DMS53 treated with DMSO at 0.1 percent for 48 hours (cell line): ENCODE results near the gene RPS18.

Experiments
- DNase-seq: peaks from one replicate; lab custom pipeline; 2025; ENCODE audit not compliant: unreplicated experiment; lab: John Stamatoyannopoulos, UW

The RPS18 gene

GRCh38 chr6:33289784-33290315, 18.0 kb downstream of the RPS18 start:
- no peak for DNase-seq

DNA sequence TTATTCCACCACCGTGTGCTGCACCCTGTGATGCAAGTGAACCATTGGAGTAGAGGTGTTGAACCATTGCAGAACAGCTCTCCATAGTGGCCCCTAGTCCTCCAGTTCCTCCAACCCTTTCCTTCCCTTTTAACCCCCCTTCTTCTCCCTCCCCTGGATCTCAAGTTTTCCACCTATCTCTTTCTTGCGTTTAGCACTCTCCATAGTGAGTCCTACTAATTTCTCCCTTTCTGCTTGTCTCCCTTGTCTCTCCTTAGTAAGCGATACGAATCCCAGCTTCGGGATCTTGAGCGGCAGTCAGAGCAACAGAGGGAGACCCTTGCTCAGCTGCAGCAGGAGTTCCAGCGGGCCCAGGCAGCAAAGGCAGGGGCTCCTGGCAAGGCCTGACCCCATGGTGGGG, 18.6 kb downstream of the RPS18 start:
- no peak for DNase-seq

DNA sequence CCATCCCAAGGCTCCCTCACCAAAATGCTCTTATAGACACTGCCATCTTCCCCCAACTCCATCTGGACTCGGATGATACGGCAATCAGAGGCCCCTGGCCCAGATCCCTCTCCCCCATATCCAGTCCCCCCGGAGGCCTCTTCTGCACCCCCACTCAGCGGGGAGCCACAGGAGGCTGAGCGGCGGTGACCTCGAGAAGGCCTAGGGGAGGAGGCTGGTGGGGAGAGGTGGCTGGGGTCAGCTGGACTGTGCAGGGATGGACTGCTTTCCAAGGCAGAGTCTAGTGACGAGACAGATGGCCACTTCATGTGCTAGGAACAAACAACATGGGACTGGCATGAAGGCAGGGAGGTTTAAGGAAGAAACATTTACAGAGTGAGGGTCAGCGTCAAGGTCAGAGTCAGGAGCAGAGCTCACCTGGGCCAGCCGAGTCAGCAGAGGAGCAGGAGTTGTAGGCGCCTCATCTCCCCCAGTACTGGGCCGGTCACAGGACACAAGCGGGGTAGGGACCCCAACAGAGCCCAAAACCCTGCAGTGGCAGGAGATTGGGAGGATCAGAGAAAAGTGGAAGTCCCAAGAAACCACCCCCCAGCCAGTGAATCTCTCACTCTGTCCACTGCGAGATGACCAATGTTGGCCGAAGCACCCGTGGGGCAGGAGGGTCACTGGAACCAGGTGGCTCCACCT, 21.3 kb downstream of the RPS18 start:
- no peak for DNase-seq

- DNase-seq: no peak
Observed at GRCh38 chr6:33294086-33294823, 22.4 kb downstream of the RPS18 start.

GRCh38 chr6:33295621-33296369, 23.9 kb downstream of the RPS18 start:
- DNase-seq: no peak

DNA sequence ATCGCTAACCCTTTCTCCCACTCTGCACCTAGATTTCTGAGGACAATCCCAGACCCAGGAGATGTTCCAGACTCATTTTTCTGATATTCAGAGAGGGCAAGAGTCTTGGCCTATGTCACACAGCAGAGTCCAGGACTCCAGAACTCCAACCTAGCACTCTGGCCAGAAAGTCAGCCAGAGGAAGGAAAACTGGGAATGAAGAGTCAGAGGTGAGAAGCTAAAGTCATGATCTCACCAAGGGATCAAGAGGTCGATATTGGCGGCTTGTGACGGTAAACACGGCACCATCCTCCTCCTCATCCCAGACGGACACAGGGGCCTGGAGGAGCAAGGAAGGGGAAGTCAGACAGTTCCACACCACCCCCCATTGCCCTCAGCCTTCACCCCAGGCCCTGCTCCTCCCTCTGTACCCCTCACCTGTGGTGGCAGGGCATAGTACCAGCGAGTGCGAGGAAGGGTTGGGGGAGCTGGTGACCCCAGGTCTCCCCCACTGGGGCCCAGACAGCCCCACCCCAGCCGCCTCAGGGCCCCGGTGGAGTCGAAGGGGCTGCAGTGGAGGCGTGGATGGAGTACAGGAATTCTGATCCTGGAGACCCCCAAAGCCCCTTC, 25.0 kb downstream of the RPS18 start:
- no peak for DNase-seq

GRCh38 chr6:33297406-33297955, 25.6 kb downstream of the RPS18 start:
- no peak for DNase-seq

GRCh38 chr6:33297956-33298772, 26.3 kb downstream of the RPS18 start:
- DNase-seq: peak; percentile 35

DNA sequence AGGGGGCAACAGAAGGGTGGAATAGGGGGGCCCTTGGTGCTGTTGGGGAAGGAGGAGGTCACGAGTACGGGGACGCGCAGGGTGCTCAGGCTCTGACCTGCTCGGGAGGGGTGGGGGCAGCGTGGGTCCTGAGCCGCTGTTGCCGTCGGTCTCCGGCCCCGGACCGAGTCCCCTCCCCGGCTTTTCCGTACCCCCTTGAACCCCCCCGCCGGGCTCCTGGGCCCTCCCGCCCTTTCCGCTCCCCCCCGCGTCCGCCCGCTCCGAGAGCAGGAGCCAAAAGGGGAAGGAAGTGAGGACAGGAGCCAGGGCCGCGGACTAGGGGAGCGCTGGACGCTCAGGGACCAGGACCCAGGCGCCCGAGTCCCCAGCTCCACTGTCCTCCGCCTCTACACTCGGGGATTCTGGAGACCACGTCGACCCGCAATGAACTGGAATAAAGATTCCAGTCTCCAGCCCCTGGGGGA, 26.9 kb downstream of the RPS18 start, which contains the start of gene RGL2:
TSS of gene RGL2 (minus strand) at position 170 of the 464 bp plus-strand sequence. CDS start 332 bp downstream, outside the sequence.
- no peak for DNase-seq

- peak; percentile 88 for DNase-seq
Observed at GRCh38 chr6:33299237-33299944, 27.5 kb downstream of the RPS18 start.

DNA sequence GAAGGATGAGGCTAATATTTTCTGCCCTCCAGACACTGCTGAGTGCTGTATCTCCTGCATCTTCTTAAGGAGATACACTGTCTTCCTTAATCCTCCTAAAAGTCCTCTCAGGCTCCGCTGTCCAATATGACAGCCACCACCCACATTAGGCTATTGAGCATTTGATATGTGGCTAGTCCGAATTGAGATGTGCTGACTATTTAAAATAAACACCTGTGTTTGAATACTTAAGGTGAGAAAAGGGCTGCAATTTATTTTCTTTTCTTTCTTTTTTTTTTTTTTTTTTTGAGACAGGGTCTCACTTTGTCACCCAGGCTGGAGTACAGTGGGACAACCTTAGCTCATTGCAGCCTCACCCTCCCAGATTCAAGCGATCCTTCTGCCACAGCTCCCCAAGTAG, 30.0 kb downstream of the RPS18 start:
- no peak for DNase-seq

GRCh38 chr6:33304216-33304615, 32.3 kb downstream of the RPS18 start:
- DNase-seq: no peak

GRCh38 chr6:33305052-33305451, 33.2 kb downstream of the RPS18 start:
- no peak for DNase-seq

GRCh38 chr6:33306356-33306755, 34.5 kb downstream of the RPS18 start:
- no peak for DNase-seq

DNA sequence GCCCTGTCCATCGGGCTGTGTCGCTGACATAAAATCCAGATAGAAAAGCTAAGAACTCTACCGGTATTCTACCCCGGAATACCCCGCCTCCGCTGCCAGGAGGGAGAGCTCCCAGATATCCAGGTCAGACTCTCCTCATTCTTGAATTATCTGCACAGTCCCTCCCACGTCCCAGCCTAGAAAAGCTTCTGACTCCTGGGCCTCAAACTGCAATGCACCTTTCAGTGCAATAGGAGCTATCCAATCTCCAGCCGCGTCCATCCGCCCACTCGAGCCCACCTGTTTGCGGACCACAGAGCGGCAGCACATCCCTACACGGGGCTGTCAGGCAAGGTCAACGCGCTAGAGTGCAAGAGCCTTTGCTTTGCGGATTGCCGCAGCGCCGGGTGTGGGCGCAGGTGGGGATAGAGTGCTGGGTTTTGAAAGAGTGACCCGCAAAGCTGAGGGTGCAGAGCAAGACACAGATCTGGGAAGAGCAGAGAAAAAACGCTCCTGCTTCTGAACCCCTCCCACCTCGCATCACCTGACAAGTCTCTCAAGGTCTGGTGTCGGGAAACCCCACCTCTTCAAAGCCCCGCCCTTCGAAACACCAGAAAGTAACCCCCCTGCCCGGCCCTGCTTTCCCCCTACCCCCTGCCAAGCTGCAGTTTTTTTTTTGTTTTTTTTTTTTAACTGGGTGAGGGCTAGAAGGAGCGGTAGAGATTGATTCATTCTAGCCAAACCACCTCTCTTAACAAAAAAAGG, 40.7 kb downstream of the RPS18 start:
- peak; percentile 42 for DNase-seq

- peak; percentile 21 for DNase-seq
Observed at GRCh38 chr6:33313105-33313708, 41.3 kb downstream of the RPS18 start.

- peak; percentile 64 for DNase-seq
Observed at GRCh38 chr6:33313709-33314514, 42.0 kb downstream of the RPS18 start, which contains the start of gene TAPBP. Gene TAPBP (minus strand): TSS chr6:33314078. CDS start chr6:33314041, 37 bp downstream.
